IMR-90 (cell line): ENCODE data around the gene XRN2. TPM values are rescaled to one million over a fixed set of nuclear protein-coding genes. Genes with fewer than 3 reads are reported as not detected.

ENCODE experiments used
- ATAC-seq: fragments of 200-7000 bp; cut with Tn5 transposase; 2 replicates; pipeline ENCODE4 v1.9.1; 2020; ENCODE audit warnings: low read depth, mild to moderate bottlenecking, moderate library complexity
- BruUV-seq: library from RNA; stranded (reverse); fragments of 400-500 nt; replicated peaks from 2 replicates; lab custom pipeline; 2021; lab: Mats Ljungman, UMichigan
- CTCF ChIA-PET: fragments of 300-600 bp; formaldehyde crosslinking; extraction: SDS; loops from one replicate; lab custom pipeline; 2021; ENCODE audit warnings: antibody characterized with exemption; lab: Yijun Ruan, JAX
- POLR2A ChIA-PET: fragments of 300-600 bp; sonication (Branson Sonifier 250); formaldehyde crosslinking; loops from one replicate; lab custom pipeline; 2022; ENCODE audit warnings: antibody characterized with exemption; ENCODE audit not compliant: unreplicated experiment; lab: Charles Lee
- DNase-seq: peaks from one replicate; pipeline ENCODE4 v3.0.0; 2013
- H2AFZ ChIP-seq: replicated peaks from 2 replicates; pipeline ENCODE3; 2013; ENCODE audit warnings: low read length, mild to moderate bottlenecking; ENCODE audit not compliant: poor library complexity
- H2AK5ac ChIP-seq: 2 replicates; pipeline ENCODE4 v1.6.1; 2013; ENCODE audit warnings: low read depth, low read length, inconsistent platforms
- H2AK9ac ChIP-seq: replicated peaks from 2 replicates; pipeline ENCODE3; 2013; ENCODE audit warnings: mild to moderate bottlenecking, low read depth, low read length, moderate library complexity; ENCODE audit not compliant: poor library complexity
- H2BK120ac ChIP-seq: 2 replicates; pipeline ENCODE4 v1.6.1; 2013; ENCODE audit warnings: low read depth, low read length, inconsistent platforms
- H2BK15ac ChIP-seq: 3 replicates; pipeline ENCODE4 v1.6.1; 2013; ENCODE audit warnings: low read depth, low read length, inconsistent platforms
- H2BK20ac ChIP-seq: 2 replicates; pipeline ENCODE4 v1.6.1; 2013; ENCODE audit warnings: low read depth, mild to moderate bottlenecking, inconsistent platforms, low read length, moderate library complexity
- H2BK5ac ChIP-seq: 2 replicates; pipeline ENCODE4 v1.6.1; 2013; ENCODE audit warnings: mild to moderate bottlenecking, low read depth, low read length, inconsistent platforms; ENCODE audit not compliant: poor library complexity, severe bottlenecking
- H3K14ac ChIP-seq: replicated peaks from 2 replicates; pipeline ENCODE4 v1.6.1; 2013; ENCODE audit warnings: low read depth, low read length, inconsistent platforms
- H3K18ac ChIP-seq: 2 replicates; pipeline ENCODE4 v1.6.1; 2013; ENCODE audit warnings: low read depth, low read length, control low read depth
- H3K23ac ChIP-seq: 2 replicates; pipeline ENCODE4 v1.6.1; 2013; ENCODE audit warnings: low read depth, low read length, inconsistent platforms
- H3K27ac ChIP-seq: 2 replicates; pipeline ENCODE4 v1.5.1; 2013; ENCODE audit warnings: mild to moderate bottlenecking, control low read depth, low read length; ENCODE audit not compliant: insufficient read depth
- H3K27me3 ChIP-seq: 2 replicates; pipeline ENCODE4 v1.6.1; 2013; ENCODE audit warnings: low read length; ENCODE audit not compliant: control insufficient read depth, insufficient read depth
- H3K36me3 ChIP-seq: 2 replicates; pipeline ENCODE4 v1.6.1; 2013; ENCODE audit warnings: low read length, mixed read lengths; ENCODE audit not compliant: control insufficient read depth, insufficient read depth
- H3K4ac ChIP-seq: 2 replicates; pipeline ENCODE4 v1.6.1; 2013; ENCODE audit warnings: low read depth, low read length, inconsistent platforms
- H3K4me1 ChIP-seq: 2 replicates; pipeline ENCODE4 v1.6.1; 2013; ENCODE audit warnings: low read length, mixed read lengths; ENCODE audit not compliant: control insufficient read depth, insufficient read depth
- H3K4me2 ChIP-seq: 2 replicates; pipeline ENCODE4 v1.6.1; 2013; ENCODE audit warnings: low read depth, mild to moderate bottlenecking, control low read depth, low read length, moderate library complexity
- H3K4me3 ChIP-seq: 2 replicates; pipeline ENCODE4 v1.5.1; 2013; ENCODE audit warnings: low read depth, mild to moderate bottlenecking, control low read depth, low read length, moderate library complexity; ENCODE audit not compliant: insufficient read depth
- H3K56ac ChIP-seq: 2 replicates; pipeline ENCODE4 v1.6.1; 2013; ENCODE audit warnings: low read length, inconsistent platforms; ENCODE audit not compliant: insufficient read depth; ENCODE audit errors: extremely low read depth
- H3K79me1 ChIP-seq, 2 experiments: 2 replicates each; pipeline ENCODE4 v1.6.1; 2013; ENCODE audit warnings: low read length in 2 of 2, inconsistent platforms in 1 of 2, low read depth in 1 of 2
- H3K9ac ChIP-seq: 2 replicates; pipeline ENCODE4 v1.6.1; 2013; ENCODE audit warnings: low read depth, low read length, control low read depth
- H3K9me1 ChIP-seq: 2 replicates; pipeline ENCODE4 v1.6.1; 2013; ENCODE audit warnings: low read length, inconsistent platforms; ENCODE audit not compliant: insufficient read depth
- H3K9me3 ChIP-seq: 2 replicates; pipeline ENCODE4 v1.6.1; 2013; ENCODE audit warnings: low read length; ENCODE audit not compliant: control insufficient read depth, insufficient read depth
- H4K20me1 ChIP-seq: 2 replicates; pipeline ENCODE4 v1.6.1; 2013; ENCODE audit warnings: low read length, inconsistent platforms; ENCODE audit not compliant: insufficient read depth
- H4K5ac ChIP-seq: 2 replicates; pipeline ENCODE4 v1.6.1; 2013; ENCODE audit warnings: mild to moderate bottlenecking, low read depth, low read length, control low read depth
- H4K8ac ChIP-seq, 2 experiments: 2 replicates each; pipeline ENCODE4 v1.6.1; 2013; ENCODE audit warnings: low read depth in 2 of 2, low read length in 2 of 2, control low read depth in 1 of 2, inconsistent platforms in 1 of 2
- H4K91ac ChIP-seq: 2 replicates; pipeline ENCODE4 v1.6.1; 2013; ENCODE audit warnings: low read depth, low read length, inconsistent platforms; ENCODE audit not compliant: insufficient read depth
- BHLHE40 ChIP-seq: fragments of 150-350 bp; IDR thresholded peaks from 2 replicates; pipeline ENCODE4 v1.6.1; 2016; ENCODE audit warnings: mild to moderate bottlenecking, low read depth, low read length
- CEBPB ChIP-seq: IDR thresholded peaks from 2 replicates; pipeline ENCODE4 v1.6.1; 2012; ENCODE audit warnings: low read depth, low read length, improper control_type of control experiment
- CHD1 ChIP-seq: IDR thresholded peaks from 2 replicates; pipeline ENCODE4 v1.6.1; 2012; ENCODE audit warnings: low read depth, low read length, improper control_type of control experiment
- ELK1 ChIP-seq: fragments of 150-350 bp; IDR thresholded peaks from 2 replicates; pipeline ENCODE4 v1.6.1; 2016; ENCODE audit warnings: low read depth, mild to moderate bottlenecking, low read length, moderate library complexity, borderline replicate concordance
- FOS ChIP-seq: fragments of 150-350 bp; IDR thresholded peaks from 2 replicates; pipeline ENCODE4 v1.6.1; 2016; ENCODE audit warnings: low read depth, low read length
- MAFK ChIP-seq: IDR thresholded peaks from 2 replicates; pipeline ENCODE4 v1.6.1; 2012; ENCODE audit warnings: low read depth, low read length, improper control_type of control experiment
- MXI1 ChIP-seq: IDR thresholded peaks from 2 replicates; pipeline ENCODE4 v1.6.1; 2012; ENCODE audit warnings: low read depth, mild to moderate bottlenecking, low read length, moderate library complexity, borderline replicate concordance
- NFE2L2 ChIP-seq: fragments of 150-350 bp; IDR thresholded peaks from 2 replicates; pipeline ENCODE4 v1.6.1; 2016; ENCODE audit warnings: low read depth, mild to moderate bottlenecking, low read length
- POLR2A ChIP-seq: IDR thresholded peaks from 2 replicates; pipeline ENCODE4 v1.6.1; 2012; ENCODE audit warnings: mild to moderate bottlenecking, low read depth, low read length
- RAD21 ChIP-seq: IDR thresholded peaks from 2 replicates; pipeline ENCODE4 v1.6.1; 2012; ENCODE audit warnings: low read length, improper control_type of control experiment
- RCOR1 ChIP-seq: IDR thresholded peaks from 2 replicates; pipeline ENCODE4 v1.6.1; 2012; ENCODE audit warnings: mild to moderate bottlenecking, low read length, improper control_type of control experiment; ENCODE audit not compliant: insufficient replicate concordance
- RFX5 ChIP-seq: IDR thresholded peaks from 2 replicates; pipeline ENCODE4 v1.8.0; 2012; ENCODE audit warnings: low read depth, mild to moderate bottlenecking, low read length, moderate library complexity
- SMC3 ChIP-seq: fragments of 150-350 bp; IDR thresholded peaks from 2 replicates; pipeline ENCODE4 v1.6.1; 2016; ENCODE audit warnings: low read depth, mild to moderate bottlenecking, antibody characterized with exemption, low read length, moderate library complexity
- USF2 ChIP-seq: fragments of 150-350 bp; IDR thresholded peaks from 2 replicates; pipeline ENCODE4 v1.6.1; 2017; ENCODE audit warnings: mild to moderate bottlenecking, antibody characterized with exemption, low read length, low read depth
- WGBS, 2 experiments: methylation state at CpG; one replicate each; pipeline versions ENCODE4 v1.1.5 to v1.1.7; 2013; ENCODE audit warnings: missing lambda C conversion rate in 2 of 2; ENCODE audit not compliant: insufficient read length in 1 of 2; ENCODE audit errors: extremely low coverage in 2 of 2; 5-methylcytosine and 5-hydroxymethylcytosine counted together
- dilution Hi-C: fragments of 300-500 bp; cut with HindIII; formaldehyde crosslinking; loops from one replicate; pipeline ENCODE4 v1.14.3; 2018; ENCODE audit warnings: low sequenced_read_pairs; ENCODE audit not compliant: unreplicated experiment
- in situ Hi-C: fragments of 300-500 bp; cut with MboI; formaldehyde crosslinking; loops from 3 replicates; pipeline ENCODE4 v1.14.3; 2019; ENCODE audit warnings: low sequenced_read_pairs, inconsistent platforms, mixed read lengths
- intact Hi-C: fragments of 100-400 bp; cut with micrococcal nuclease; formaldehyde crosslinking; loops from 2 replicates; pipeline ENCODE4 v1.10.0; 2022
- polyA plus RNA-seq, 3 experiments: library from polyadenylated mRNA; depleted of rRNA; stranded (reverse); fragments of >200 nt; gene quantifications; 2 replicates each; pipeline ENCODE4 v1.2.3, GENCODE V29; 2012; ENCODE audit warnings: low replicate concordance in 1 of 3
- total RNA-seq: library from RNA; depleted of rRNA; stranded (reverse); fragments of >200 nt; gene quantifications from 2 replicates; pipeline ENCODE4 v1.2.3, GENCODE V29; 2012

The XRN2 gene
- total and polyA plus RNA-seq, 2 of the 4 experiments (the other 2 are of a cell fraction): 58.1 to 70.8 TPM

- dilution Hi-C loops (no loop called here), intact Hi-C loops (no loop called here), in situ Hi-C loops (no loop called here)
- H3K9me1 ChIP-seq: peaks cover 8% of the 10 kb centered on the region; the same call in 1 of the 2 replicates
- H2BK120ac ChIP-seq: 0 out of 2 replicates have a peak overlapping the region, but pooled peaks have one; percentile 0
- peaks cover 5% of the 10 kb centered on the region for H3K4me1 ChIP-seq
- BruUV-seq: no TSS peak
- no peak overlapping the region for H3K4me3 ChIP-seq
- no peak overlapping the region for H3K9ac ChIP-seq
- no peak overlapping the region; the same call in 1 of the 2 replicates for H3K14ac ChIP-seq
- H2AFZ ChIP-seq: no peak overlapping the region
- H2BK20ac ChIP-seq: no peak overlapping the region
- H2BK15ac ChIP-seq: peak overlapping the region; percentile 2; the same call in 1 of the 3 replicates
- H4K91ac ChIP-seq: no peak overlapping the region
- H3K18ac ChIP-seq: peak overlapping the region; percentile 85
- no peaks in the 10 kb centered on the region for H3K9me3 ChIP-seq
- peak overlapping the region; percentile 67; the same call in 1 of the 2 replicates for H3K23ac ChIP-seq
- peak overlapping the region; percentile 36; the same call in 1 of the 2 replicates for H3K4ac ChIP-seq
- POLR2A ChIA-PET: no interaction called here
- ATAC-seq (no peak), DNase-seq (no peak)
- H4K8ac ChIP-seq: peak overlapping the region in 1 of 2 experiments; percentile 60; a peak in 2 of 4 replicates
- CTCF ChIA-PET: interaction anchor here (0.6 to 1.5 kb wide), 2 partner anchors 8 to 32 kb away, joined by 5 to 8 read pairs; no protein-coding TSS in a partner anchor
- H3K79me1 ChIP-seq: peaks cover 7 to 17% of the 10 kb centered on the region in 2 experiments; a peak in 3 of 4 replicates
- peaks cover 28% of the 10 kb centered on the region for H3K36me3 ChIP-seq
- H3K4me2 ChIP-seq: no peak overlapping the region
- no peaks in the 10 kb centered on the region for H3K27me3 ChIP-seq
- peak overlapping the region; percentile 42 for H2BK5ac ChIP-seq
- no peak overlapping the region for H3K56ac ChIP-seq
- H2AK9ac ChIP-seq: no peak overlapping the region
- peak overlapping the region; percentile 89; the same call in 1 of the 2 replicates for H4K5ac ChIP-seq
- H4K20me1 ChIP-seq: peaks cover 3% of the 10 kb centered on the region; the same call in 1 of the 2 replicates
- peak overlapping the region; percentile 38; the same call in 1 of the 2 replicates for H3K27ac ChIP-seq
- WGBS, 2 experiments: no CpG with 5 or more reads among the region's 5 CpGs
- H2AK5ac ChIP-seq: peak overlapping the region; percentile 20; the same call in 1 of the 2 replicates
- TF ChIP-seq NFE2L2: no peak
- TF ChIP-seq ELK1: no peak
- no peak for TF ChIP-seq SMC3
- no peak for TF ChIP-seq RCOR1
- TF ChIP-seq USF2: no peak
- TF ChIP-seq CEBPB: no peak
- no peak for TF ChIP-seq POLR2A
- TF ChIP-seq MXI1: no peak
- TF ChIP-seq MAFK: no peak
- no peak for TF ChIP-seq CHD1
- no peak for TF ChIP-seq BHLHE40
- no peak for TF ChIP-seq FOS
- no peak for TF ChIP-seq RFX5
- no peak for TF ChIP-seq RAD21
These were observed 41.2 kb downstream of the XRN2 start for GRCh38 chr20:21344206-21344900.
